Measurements from ENCODE around the gene MAGEC3. TPM values are rescaled to one million over a fixed set of nuclear protein-coding genes. Genes with fewer than 3 reads are reported as not detected.

MAGEC3 gene
- total RNA-seq, 1 donor from 2014 or later, result 0.38 TPM

DNA sequence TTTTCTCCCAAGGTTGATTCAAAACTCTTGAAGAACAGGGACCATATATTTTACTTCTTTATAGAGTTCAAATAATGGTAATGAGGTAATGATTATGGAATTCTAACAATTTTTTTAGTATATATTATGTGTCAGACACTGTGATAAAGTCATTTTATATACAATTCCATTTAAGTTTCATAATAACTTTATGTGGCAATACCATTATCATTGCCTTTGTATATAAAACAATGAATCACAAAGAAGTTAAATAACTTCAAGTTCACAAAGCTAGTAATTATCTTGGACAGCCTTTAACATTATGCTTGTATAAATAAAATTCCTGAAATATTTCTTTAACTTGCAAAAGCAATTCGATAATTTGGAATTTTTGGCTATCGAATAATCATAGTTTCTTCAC, 86.2 kb downstream of the MAGEC3 start:
- DNase-seq (ENCODE audit: low spot score in 2 of 2, unreplicated experiment in 2 of 2), result no peak
- Mint-ChIP-seq H3K9me3 (peaks cover 54% of the 10 kb centered on the region), H3K27me3 (ENCODE audit: low read depth) (no peaks in the 10 kb centered on the region), H3K4me1 (no peaks in the 10 kb centered on the region), H3K4me3 (no peak overlapping the region), H3K27ac (no peak overlapping the region), H3K36me3 (no peaks in the 10 kb centered on the region)
- TF ChIP-seq, protein P1, sequence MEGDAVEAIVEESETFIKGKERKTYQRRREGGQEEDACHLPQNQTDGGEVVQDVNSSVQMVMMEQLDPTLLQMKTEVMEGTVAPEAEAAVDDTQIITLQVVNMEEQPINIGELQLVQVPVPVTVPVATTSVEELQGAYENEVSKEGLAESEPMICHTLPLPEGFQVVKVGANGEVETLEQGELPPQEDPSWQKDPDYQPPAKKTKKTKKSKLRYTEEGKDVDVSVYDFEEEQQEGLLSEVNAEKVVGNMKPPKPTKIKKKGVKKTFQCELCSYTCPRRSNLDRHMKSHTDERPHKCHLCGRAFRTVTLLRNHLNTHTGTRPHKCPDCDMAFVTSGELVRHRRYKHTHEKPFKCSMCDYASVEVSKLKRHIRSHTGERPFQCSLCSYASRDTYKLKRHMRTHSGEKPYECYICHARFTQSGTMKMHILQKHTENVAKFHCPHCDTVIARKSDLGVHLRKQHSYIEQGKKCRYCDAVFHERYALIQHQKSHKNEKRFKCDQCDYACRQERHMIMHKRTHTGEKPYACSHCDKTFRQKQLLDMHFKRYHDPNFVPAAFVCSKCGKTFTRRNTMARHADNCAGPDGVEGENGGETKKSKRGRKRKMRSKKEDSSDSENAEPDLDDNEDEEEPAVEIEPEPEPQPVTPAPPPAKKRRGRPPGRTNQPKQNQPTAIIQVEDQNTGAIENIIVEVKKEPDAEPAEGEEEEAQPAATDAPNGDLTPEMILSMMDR (IDR thresholded peaks at IDR 0.05; ENCODE audit: unreplicated experiment), result no peak

DNA sequence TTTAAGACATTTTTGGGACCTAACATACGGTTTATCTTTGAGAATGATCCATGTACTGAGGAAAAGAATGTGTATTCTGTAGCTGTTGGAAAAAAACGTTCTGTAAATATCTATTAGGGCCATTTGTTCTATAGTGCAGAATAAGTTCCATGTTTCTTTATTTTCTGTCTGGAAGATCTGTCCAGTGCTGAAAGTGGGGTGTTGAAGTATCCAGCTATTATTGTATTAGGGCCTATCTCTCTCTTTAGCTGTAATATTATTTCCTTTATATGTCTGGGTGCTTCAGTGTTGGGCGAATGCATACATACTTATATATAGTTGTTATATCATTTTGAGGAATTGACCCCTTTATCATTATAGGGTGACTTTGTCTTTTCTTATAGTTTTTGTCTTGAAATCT, 90.3 kb downstream of the MAGEC3 start:
- H3K36me3 Mint-ChIP-seq, result no peaks in the 10 kb centered on the region
- H3K4me3 Mint-ChIP-seq, result no peak overlapping the region
- H3K4me1 Mint-ChIP-seq, result no peaks in the 10 kb centered on the region
- TF ChIP-seq, protein P1 (IDR thresholded peaks at IDR 0.05; ENCODE audit: unreplicated experiment), result no peak
- peaks cover 52% of the 10 kb centered on the region for H3K9me3 Mint-ChIP-seq
- DNase-seq (ENCODE audit: low spot score in 2 of 2, unreplicated experiment in 2 of 2), result no peak
- no peaks in the 10 kb centered on the region for H3K27me3 Mint-ChIP-seq (ENCODE audit: low read depth)
- H3K27ac Mint-ChIP-seq, result no peak overlapping the region

DNA sequence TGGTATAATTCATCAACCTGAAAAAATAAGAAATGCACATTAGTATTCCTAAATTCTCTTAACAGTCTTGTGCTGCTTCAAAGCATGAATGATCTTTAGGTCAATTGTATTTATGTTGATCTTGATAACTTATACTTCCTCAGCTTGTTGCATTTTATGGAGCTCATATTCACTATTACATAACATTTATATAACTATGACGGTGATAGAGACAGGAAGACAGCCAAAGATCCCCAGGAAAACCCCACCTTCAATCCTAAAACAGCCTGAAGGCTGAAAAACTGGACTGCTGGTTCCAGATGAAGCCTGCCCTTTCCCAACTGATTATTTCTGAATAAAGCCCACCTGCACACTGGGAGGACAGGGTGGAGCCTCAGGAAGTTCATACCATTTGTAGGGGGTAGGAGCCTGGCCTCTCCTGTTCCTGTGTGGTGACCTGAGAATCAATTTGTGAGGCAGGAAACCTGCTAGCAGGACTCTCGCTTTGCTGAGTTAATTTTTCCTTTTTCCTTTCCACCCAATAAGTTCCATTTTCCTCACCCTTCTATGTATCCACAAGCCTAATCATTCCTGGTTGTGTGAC, 96.0 kb downstream of the MAGEC3 start:
- no peak for DNase-seq (ENCODE audit: low spot score in 2 of 2, unreplicated experiment in 2 of 2)
- Mint-ChIP-seq H3K36me3 (no peaks in the 10 kb centered on the region), H3K4me3 (no peak overlapping the region), H3K4me1 (no peaks in the 10 kb centered on the region), H3K27ac (no peak overlapping the region), H3K27me3 (ENCODE audit: low read depth) (no peaks in the 10 kb centered on the region), H3K9me3 (peaks cover 24% of the 10 kb centered on the region)
- TF ChIP-seq, protein P1 (IDR thresholded peaks at IDR 0.05; ENCODE audit: unreplicated experiment), result no peak

DNA sequence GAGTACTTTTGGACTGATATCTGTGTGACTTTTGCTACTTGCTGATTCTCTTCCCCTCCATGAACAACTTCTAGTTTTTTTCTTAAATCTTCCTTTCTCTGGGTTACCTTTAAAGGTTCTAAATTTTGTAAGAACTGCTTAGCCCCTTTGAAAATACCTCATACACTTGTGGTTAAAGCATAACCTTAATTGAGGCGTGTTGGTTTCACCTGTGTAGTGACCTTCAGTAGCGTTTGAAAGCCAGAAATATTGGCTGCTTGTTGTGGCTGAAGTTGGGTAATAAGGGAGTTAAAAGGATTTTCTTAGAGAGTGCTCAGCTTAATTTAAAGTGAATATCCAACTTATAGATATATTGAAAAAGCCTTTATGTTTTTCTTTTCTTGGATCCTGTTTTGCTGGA, 97.5 kb downstream of the MAGEC3 start:
- peaks cover 15% of the 10 kb centered on the region for H3K9me3 Mint-ChIP-seq
- no peak overlapping the region for H3K27ac Mint-ChIP-seq
- TF ChIP-seq, protein P1 (IDR thresholded peaks at IDR 0.05; ENCODE audit: unreplicated experiment), result no peak
- no peak overlapping the region for H3K4me3 Mint-ChIP-seq
- H3K36me3 Mint-ChIP-seq, result no peaks in the 10 kb centered on the region
- H3K27me3 Mint-ChIP-seq (ENCODE audit: low read depth), result no peaks in the 10 kb centered on the region
- H3K4me1 Mint-ChIP-seq, result no peaks in the 10 kb centered on the region
- DNase-seq (ENCODE audit: low spot score in 2 of 2, unreplicated experiment in 2 of 2), result no peak

DNA sequence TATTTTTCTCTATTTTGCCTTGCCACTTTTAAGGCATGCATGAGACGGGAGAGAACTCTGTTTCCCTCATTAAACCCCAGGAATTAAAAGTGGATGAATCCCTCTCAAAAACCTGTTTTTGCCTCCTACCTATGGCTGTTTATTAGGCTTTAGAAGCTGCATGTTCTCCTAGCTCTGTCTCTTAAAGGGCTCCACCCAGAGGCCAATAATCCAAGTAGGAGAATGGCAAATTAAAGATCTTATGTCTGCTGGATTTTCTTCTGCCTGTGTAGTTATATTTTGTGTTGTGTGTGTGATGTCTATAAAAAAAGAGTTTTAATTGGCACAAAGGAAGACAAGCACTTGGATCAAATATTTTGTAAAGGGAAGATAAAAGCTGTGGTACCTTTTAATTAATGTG, 98.0 kb downstream of the MAGEC3 start:
- no peaks in the 10 kb centered on the region for H3K4me1 Mint-ChIP-seq
- H3K27me3 Mint-ChIP-seq (ENCODE audit: low read depth), result no peaks in the 10 kb centered on the region

More for the DNA sequence above, 98.0 kb downstream of the MAGEC3 start:
- no peak for DNase-seq (ENCODE audit: low spot score in 2 of 2, unreplicated experiment in 2 of 2)
- Mint-ChIP-seq H3K4me3 (no peak overlapping the region), H3K27ac (no peak overlapping the region), H3K9me3 (peaks cover 15% of the 10 kb centered on the region), H3K36me3 (no peaks in the 10 kb centered on the region)
- TF ChIP-seq, protein P1 (IDR thresholded peaks at IDR 0.05; ENCODE audit: unreplicated experiment), result no peak
